Uterus (tissue), 4 donors: ENCODE measurements around the gene GSTM4. TPM values are rescaled to one million over a fixed set of nuclear protein-coding genes. Genes with fewer than 3 reads are reported as not detected.
"Not testable (repeated sequence)": the region's sequence is repeated elsewhere in the genome, so short reads cannot be mapped to it uniquely, and the experiment has no call there.

Experiments
- DNase-seq, 2 donors: peaks; one replicate each; pipeline ENCODE4 v3.0.0-alpha.2; 2019 to 2020
- H3K27ac ChIP-seq, 2 donors: fragments of 200-600 bp; sonication (generic); 1 replicate in 1 of 2; 2 replicates in 1 of 2; pipeline ENCODE4 v1.5.1; 2016 to 2018
- H3K27me3 ChIP-seq, 2 donors: fragments of 200-600 bp; sonication (generic); one replicate each; pipeline ENCODE4 v1.5.1; 2018 to 2019; ENCODE audit warnings: control low read depth in 1 of 2
- H3K36me3 ChIP-seq, 2 donors: fragments of 200-600 bp; sonication (generic); one replicate each; pipeline ENCODE4 v1.5.1; 2019; ENCODE audit warnings: control low read depth in 1 of 2
- H3K4me1 ChIP-seq, 2 donors: fragments of 200-600 bp; sonication (generic); one replicate each; pipeline ENCODE4 v1.5.1; 2018 to 2019; ENCODE audit warnings: control low read depth in 1 of 2
- H3K4me3 ChIP-seq, 2 donors: fragments of 200-600 bp; sonication (generic); 1 replicate in 1 of 2; 2 replicates in 1 of 2; pipeline ENCODE4 v1.5.1; 2018 to 2019; ENCODE audit warnings: mild to moderate bottlenecking in 1 of 2
- H3K9me3 ChIP-seq, 2 donors: fragments of 200-600 bp; sonication (generic); one replicate each; pipeline ENCODE4 v1.5.1; 2019; ENCODE audit warnings: control low read depth in 1 of 2
- POLR2A ChIP-seq, 2 donors: fragments of 450-650 bp; IDR thresholded peaks; one replicate each; pipeline ENCODE4 v1.6.1; 2016; ENCODE audit warnings: antibody characterized with exemption in 2 of 2, mild to moderate bottlenecking in 1 of 2, moderate library complexity in 1 of 2
- intact Hi-C: fragments of 100-400 bp; cut with DNase I; formaldehyde crosslinking; loops from one replicate; pipeline ENCODE4 v1.15.1; 2023; ENCODE audit warnings: low total_unique reads
- total RNA-seq, 4 donors: library from RNA; depleted of rRNA in 3 of 4; stranded (reverse); fragments of >200 nt in 3 of 4; gene quantifications; one replicate each; pipeline versions ENCODE4 v1.1.0 to v1.2.4, GENCODE V29; 2014 to 2023
- TF ChIP-seq, protein P1 (sequence below), 4 experiments: fragments of 200-600 bp in 2 of 4; fragments of 450-650 bp in 2 of 4; sonication (generic) in 2 of 4; IDR thresholded peaks; one replicate each; pipeline ENCODE4 v1.5.1; 2016 to 2019; ENCODE audit warnings: antibody characterized with exemption in 4 of 4, mild to moderate bottlenecking in 2 of 4, moderate library complexity in 1 of 4
- donor health status: DM: yes; HTN: yes; CAD: no.

GSTM4 gene
- total RNA-seq, 4 donors from 2014 or later = 7.6 to 43.5 (median 20.7) TPM

DNA sequence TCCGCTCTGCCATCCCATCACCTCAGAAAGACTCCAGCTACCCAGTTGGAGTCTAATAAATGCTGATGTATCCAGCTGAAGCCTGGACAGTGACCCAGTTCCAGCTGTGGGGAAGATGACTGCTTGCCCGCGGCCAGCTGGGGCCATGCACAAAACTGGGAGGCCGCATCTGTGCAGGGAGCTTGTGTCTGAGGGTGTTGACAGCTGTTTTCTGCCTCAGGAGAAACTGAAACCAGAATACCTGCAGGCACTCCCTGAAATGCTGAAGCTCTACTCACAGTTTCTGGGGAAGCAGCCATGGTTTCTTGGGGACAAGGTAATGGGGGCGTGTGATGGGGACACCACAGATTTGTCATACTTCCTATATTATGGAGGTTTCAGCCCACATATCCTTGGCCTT is 15.2 kb downstream of the GSTM4 start:
- no peak for TF ChIP-seq POLR2A (IDR thresholded peaks at IDR 0.05)
- TF ChIP-seq, protein P1, sequence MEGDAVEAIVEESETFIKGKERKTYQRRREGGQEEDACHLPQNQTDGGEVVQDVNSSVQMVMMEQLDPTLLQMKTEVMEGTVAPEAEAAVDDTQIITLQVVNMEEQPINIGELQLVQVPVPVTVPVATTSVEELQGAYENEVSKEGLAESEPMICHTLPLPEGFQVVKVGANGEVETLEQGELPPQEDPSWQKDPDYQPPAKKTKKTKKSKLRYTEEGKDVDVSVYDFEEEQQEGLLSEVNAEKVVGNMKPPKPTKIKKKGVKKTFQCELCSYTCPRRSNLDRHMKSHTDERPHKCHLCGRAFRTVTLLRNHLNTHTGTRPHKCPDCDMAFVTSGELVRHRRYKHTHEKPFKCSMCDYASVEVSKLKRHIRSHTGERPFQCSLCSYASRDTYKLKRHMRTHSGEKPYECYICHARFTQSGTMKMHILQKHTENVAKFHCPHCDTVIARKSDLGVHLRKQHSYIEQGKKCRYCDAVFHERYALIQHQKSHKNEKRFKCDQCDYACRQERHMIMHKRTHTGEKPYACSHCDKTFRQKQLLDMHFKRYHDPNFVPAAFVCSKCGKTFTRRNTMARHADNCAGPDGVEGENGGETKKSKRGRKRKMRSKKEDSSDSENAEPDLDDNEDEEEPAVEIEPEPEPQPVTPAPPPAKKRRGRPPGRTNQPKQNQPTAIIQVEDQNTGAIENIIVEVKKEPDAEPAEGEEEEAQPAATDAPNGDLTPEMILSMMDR (IDR thresholded peaks at IDR 0.05) = no peak
- DNase-seq = no peak
- no peaks in the 10 kb centered on the region for H3K36me3 ChIP-seq
- no peaks in the 10 kb centered on the region for H3K27me3 ChIP-seq
- no peak overlapping the region for H3K4me3 ChIP-seq
- H3K9me3 ChIP-seq = no peaks in the 10 kb centered on the region
- intact Hi-C loops = no loop called here
- H3K27ac ChIP-seq = no peak overlapping the region
- H3K4me1 ChIP-seq = no peaks in the 10 kb centered on the region

DNA sequence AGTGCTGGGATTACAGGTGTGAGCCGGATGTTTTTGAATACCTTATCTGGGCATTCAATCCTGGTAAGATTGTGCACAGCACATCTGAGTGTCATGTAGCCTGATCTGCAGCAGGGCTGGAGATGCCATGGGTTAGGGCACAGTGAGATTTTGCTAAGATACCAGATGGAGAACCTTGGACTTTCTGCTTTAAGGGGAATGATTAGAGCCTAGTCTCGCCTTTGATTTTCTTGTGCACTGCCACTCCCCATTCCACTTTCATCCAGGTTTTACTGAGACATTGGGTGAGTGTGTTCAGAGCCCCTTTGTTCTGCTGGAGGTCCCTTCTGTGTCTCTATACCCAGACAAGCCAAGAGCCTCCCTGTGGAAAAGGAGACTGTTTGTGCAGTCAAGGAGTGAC is 18.0 kb downstream of the GSTM4 start:
- DNase-seq, H3K9me3 ChIP-seq, intact Hi-C loops: not testable (repeated sequence)

DNA sequence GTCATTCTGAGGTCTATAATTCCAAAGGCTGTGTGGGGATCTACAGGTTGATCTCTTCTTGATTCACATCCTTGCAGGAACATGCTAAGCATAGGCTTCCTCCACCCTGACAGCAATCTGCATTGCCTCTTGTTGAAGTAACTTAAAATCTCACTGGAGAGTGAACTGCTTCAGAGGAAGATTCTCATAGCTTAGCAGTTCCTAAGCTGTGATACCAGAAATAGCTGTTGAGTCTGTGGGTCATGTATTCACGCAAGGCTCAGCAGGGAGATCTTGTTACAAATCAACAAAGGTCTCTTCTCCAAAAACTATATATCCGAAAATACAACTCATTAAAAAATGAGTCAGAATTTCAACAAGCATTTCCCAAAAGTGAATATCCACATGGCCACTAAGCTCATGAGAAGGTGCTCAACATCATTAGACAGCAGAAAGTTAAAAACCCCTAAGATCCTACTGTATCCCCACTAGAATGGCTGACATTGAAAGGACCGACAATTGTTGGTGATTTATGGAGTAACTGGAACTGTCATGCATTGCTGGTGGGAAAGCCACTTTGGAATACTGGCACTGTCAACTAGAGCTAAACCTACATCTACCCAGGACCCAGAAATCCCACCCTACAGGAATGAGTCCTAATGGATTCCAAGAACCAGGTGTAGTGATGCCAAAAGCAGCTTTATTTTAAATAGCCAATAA is 20.9 kb downstream of the GSTM4 start:
- DNase-seq, H3K36me3 ChIP-seq, H3K4me3 ChIP-seq, H3K27me3 ChIP-seq, intact Hi-C loops, H3K27ac ChIP-seq, H3K4me1 ChIP-seq, H3K9me3 ChIP-seq: not testable (repeated sequence)

More for the DNA sequence above, 18.0 kb downstream of the GSTM4 start:
- not testable (repeated sequence) for H3K4me1 ChIP-seq, H3K36me3 ChIP-seq, H3K27ac ChIP-seq, H3K27me3 ChIP-seq, H3K4me3 ChIP-seq

DNA sequence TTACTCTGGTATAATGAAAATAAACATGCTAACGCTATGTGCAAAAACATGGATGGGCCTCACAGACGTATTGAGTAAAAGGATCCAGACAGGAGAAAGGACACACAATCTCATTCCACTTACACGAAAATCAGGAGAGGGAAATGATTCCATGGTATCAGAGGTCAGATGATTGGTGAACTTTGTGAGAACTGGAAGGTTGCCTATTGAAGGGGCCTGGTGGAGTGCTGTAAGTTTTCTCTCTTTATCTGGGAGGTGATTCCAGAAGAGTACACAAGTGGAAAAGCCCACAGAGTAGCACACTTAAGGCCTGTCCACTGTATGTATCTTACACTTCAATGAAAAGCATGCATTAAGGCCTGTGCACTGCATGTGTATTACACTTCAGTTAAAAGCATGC is 21.6 kb downstream of the GSTM4 start:
- TF ChIP-seq, protein P1 (IDR thresholded peaks at IDR 0.05) = no peak
- TF ChIP-seq POLR2A (IDR thresholded peaks at IDR 0.05) = no peak
- no peak overlapping the region for H3K27ac ChIP-seq
- H3K36me3 ChIP-seq = no peaks in the 10 kb centered on the region
- no peaks in the 10 kb centered on the region for H3K4me1 ChIP-seq
- no peak overlapping the region for H3K4me3 ChIP-seq
- no peaks in the 10 kb centered on the region for H3K27me3 ChIP-seq
- intact Hi-C loops = no loop called here
- no peaks in the 10 kb centered on the region for H3K9me3 ChIP-seq
- DNase-seq = no peak

DNA sequence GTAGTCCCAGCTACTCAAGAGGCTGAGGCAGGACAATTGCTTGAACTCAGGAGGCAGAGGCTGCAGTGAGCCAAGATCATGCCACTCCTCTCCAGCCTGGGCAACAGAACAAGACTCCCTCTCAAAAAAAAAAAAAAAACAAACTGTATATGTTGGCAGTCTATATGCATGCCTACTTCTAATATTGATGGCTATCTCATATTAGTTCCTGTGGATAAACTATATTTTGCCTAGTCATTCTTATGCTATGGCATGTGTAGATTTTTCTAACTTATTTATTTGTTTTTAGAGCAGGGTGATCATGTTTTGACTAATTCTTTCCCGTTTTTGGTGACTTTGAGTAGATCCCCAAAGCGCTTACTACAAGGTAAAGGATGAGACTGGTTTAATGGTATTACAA is 22.7 kb downstream of the GSTM4 start:
- intact Hi-C loops, H3K36me3 ChIP-seq: not testable (repeated sequence)

DNA sequence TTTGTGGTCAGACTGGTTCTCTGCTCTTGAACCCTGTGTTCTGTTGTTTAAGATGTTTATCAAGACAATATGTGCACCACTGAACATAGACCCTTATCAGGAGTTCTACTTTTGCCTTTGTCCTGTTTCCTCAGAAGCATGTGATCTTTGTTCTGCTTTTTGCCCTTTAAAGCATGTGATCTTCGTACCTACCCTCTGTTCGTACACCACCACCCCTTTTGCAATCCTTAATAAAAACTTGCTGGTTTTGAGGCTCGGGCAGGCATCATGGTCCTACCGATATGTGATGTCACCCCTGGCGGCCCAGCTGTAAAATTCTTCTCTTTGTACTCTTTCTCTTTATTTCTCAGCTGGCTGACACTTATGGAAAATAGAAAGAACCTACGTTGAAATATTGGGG is 28.9 kb downstream of the GSTM4 start:
- H3K4me3 ChIP-seq, DNase-seq, H3K4me1 ChIP-seq, H3K27me3 ChIP-seq, intact Hi-C loops, H3K36me3 ChIP-seq, H3K9me3 ChIP-seq, H3K27ac ChIP-seq: not testable (repeated sequence)

More for the DNA sequence above, 22.7 kb downstream of the GSTM4 start:
- not testable (repeated sequence) for H3K27ac ChIP-seq, H3K27me3 ChIP-seq, DNase-seq, H3K9me3 ChIP-seq, H3K4me1 ChIP-seq, H3K4me3 ChIP-seq

DNA sequence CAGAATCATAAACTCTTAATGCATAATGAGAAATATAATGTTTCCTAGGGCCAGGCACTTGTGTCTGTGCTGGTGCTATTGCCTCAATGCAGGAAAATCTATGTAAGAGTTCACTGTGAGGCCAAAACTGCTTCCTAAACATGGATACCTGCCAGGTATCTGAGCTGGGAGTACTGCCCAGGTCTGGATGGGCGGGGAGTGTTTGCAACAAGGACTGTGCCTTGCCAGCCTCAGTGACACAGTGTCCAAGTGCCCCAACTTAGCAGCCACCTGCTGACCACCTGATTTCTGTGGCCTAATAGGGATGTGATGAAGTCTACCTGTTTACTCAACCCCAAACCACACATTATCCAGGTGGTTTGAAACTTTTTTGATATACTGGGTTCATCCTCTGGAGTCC is 29.5 kb downstream of the GSTM4 start:
- H3K4me1 ChIP-seq, H3K9me3 ChIP-seq, intact Hi-C loops, H3K27me3 ChIP-seq, H3K27ac ChIP-seq, H3K36me3 ChIP-seq, DNase-seq, H3K4me3 ChIP-seq: not testable (repeated sequence)

DNA sequence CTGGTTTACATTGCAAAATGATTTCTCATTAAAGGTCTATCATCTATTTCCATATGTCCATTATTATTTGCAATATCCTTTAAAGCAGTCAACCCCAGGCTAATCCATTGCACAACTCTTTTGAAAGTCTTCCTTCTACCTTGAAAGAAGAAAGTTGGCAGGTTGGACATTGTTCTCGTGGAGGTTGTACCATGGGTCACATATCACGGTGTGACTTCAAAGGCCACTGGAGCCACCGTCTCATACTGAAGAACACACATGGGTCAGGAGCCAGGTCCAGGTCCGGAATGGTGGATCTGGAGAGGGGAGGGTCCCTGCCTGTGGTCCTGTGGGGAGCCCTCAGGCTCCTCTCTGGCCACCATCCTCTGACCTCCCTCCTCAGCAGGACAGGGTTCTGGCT is 30.0 kb downstream of the GSTM4 start:
- intact Hi-C loops, H3K4me3 ChIP-seq, H3K4me1 ChIP-seq, H3K9me3 ChIP-seq, H3K27me3 ChIP-seq, H3K36me3 ChIP-seq, DNase-seq: not testable (repeated sequence)
- H3K27ac ChIP-seq = peak overlapping the region in 1 of 2 donors; percentile 24

DNA sequence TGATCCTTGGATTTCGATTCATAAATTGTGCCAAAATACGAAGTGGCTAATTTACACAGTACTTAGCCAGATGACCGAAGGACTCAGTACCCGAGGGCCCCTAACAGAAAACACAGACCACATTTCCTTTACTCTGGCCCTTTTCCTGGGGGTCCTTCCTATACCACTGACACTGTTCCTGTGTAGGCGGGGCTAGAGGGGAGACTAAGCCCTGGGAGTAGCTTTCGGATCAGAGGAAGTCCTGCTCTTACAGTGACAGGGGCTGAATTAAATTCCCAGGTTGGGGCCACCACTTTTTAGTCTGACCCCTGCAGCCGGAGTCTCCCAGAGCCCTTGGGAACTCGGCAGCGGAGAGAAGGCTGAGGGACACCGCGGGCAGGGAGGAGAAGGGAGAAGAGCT is 31.2 kb downstream of the GSTM4 start:
- intact Hi-C loops, DNase-seq: not testable (repeated sequence)
- H3K4me3 ChIP-seq = peak overlapping the region in 1 of 2 donors; percentile 50

More for the DNA sequence above, 31.2 kb downstream of the GSTM4 start:
- H3K27me3 ChIP-seq, H3K9me3 ChIP-seq, H3K36me3 ChIP-seq, H3K4me1 ChIP-seq: not testable (repeated sequence)
- H3K27ac ChIP-seq = peak overlapping the region in 1 of 2 donors; percentile 87
